ENCODE data around the gene APOL4.

DNA sequence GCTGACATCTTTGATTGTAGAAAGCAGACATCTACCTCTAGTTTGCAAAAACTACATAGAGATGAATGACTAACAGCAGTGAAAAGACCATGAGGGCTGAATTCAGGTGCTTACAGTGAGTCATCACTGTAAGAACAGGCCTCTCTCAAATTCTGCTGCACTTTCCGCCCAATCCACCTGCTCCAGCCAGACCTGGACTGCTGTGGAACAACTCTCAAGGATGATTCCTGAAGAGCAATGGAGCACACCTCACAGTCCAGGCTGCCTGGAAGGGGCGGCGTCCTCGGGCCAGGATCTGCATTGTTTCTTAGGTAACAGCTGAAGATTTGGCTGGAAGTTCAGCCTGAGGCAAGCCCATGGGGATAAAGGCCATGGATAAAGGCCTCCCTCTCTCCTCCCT lies 22.6 kb upstream of the APOL4 start:
- TF ChIP-seq, protein P1, sequence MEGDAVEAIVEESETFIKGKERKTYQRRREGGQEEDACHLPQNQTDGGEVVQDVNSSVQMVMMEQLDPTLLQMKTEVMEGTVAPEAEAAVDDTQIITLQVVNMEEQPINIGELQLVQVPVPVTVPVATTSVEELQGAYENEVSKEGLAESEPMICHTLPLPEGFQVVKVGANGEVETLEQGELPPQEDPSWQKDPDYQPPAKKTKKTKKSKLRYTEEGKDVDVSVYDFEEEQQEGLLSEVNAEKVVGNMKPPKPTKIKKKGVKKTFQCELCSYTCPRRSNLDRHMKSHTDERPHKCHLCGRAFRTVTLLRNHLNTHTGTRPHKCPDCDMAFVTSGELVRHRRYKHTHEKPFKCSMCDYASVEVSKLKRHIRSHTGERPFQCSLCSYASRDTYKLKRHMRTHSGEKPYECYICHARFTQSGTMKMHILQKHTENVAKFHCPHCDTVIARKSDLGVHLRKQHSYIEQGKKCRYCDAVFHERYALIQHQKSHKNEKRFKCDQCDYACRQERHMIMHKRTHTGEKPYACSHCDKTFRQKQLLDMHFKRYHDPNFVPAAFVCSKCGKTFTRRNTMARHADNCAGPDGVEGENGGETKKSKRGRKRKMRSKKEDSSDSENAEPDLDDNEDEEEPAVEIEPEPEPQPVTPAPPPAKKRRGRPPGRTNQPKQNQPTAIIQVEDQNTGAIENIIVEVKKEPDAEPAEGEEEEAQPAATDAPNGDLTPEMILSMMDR (IDR thresholded peaks at IDR 0.05): no peak
- no peak for TF ChIP-seq POLR2A (IDR thresholded peaks at IDR 0.05)
